H9 (cell line): Measurements from ENCODE around the gene MGRN1. TPM values are rescaled to one million over a fixed set of nuclear protein-coding genes. Genes with fewer than 3 reads are reported as not detected.

Experiments used
- DNase-seq: peaks from one replicate; pipeline ENCODE4 v3.0.0-alpha.2; 2017
- H2AFZ ChIP-seq: one replicate; pipeline ENCODE4 v1.6.1; 2013; ENCODE audit warnings: mild to moderate bottlenecking, low read length, control low read depth, moderate library complexity
- H2AK5ac ChIP-seq: 2 replicates; pipeline ENCODE4 v1.6.1; 2013; ENCODE audit warnings: low read length, control low read depth, mixed read lengths; ENCODE audit not compliant: insufficient read length
- H2BK120ac ChIP-seq: one replicate; pipeline ENCODE4 v1.6.1; 2013; ENCODE audit warnings: low read depth, mild to moderate bottlenecking, low read length, control low read depth, inconsistent platforms; ENCODE audit not compliant: poor library complexity, severe bottlenecking
- H2BK12ac ChIP-seq: 2 replicates; pipeline ENCODE4 v1.6.1; 2013; ENCODE audit warnings: low read length, control low read depth, mixed read lengths, low read depth; ENCODE audit not compliant: insufficient read length
- H2BK15ac ChIP-seq: 2 replicates; pipeline ENCODE4 v1.6.1; 2013; ENCODE audit warnings: low read depth, low read length, control low read depth
- H2BK20ac ChIP-seq: one replicate; pipeline ENCODE4 v1.6.1; 2013; ENCODE audit warnings: low read depth, mild to moderate bottlenecking, low read length, control low read depth, inconsistent platforms; ENCODE audit not compliant: poor library complexity, severe bottlenecking
- H2BK5ac ChIP-seq: 2 replicates; pipeline ENCODE4 v1.6.1; 2013; ENCODE audit warnings: low read length, control low read depth, mixed read lengths; ENCODE audit not compliant: insufficient read length
- H3K14ac ChIP-seq: 2 replicates; pipeline ENCODE4 v1.6.1; 2013; ENCODE audit warnings: low read length, control low read depth; ENCODE audit not compliant: insufficient read depth
- H3K18ac ChIP-seq: 2 replicates; pipeline ENCODE4 v1.6.1; 2013; ENCODE audit warnings: low read depth, mild to moderate bottlenecking, mixed read lengths, low read length, control low read depth; ENCODE audit not compliant: insufficient read length
- H3K23ac ChIP-seq: 2 replicates; pipeline ENCODE4 v1.6.1; 2013; ENCODE audit warnings: low read length, control low read depth, mixed read lengths, low read depth; ENCODE audit not compliant: insufficient read length
- H3K23me2 ChIP-seq: 2 replicates; pipeline ENCODE4 v1.6.1; 2013; ENCODE audit warnings: low read depth, mild to moderate bottlenecking, mixed read lengths, low read length, control low read depth; ENCODE audit not compliant: insufficient read length, poor library complexity, severe bottlenecking
- H3K27ac ChIP-seq: 2 replicates; pipeline ENCODE4 v1.5.1; 2013; ENCODE audit warnings: low read length, control low read depth, mixed read lengths, low read depth; ENCODE audit not compliant: insufficient read length
- H3K27me3 ChIP-seq: 2 replicates; pipeline ENCODE4 v1.6.1; 2013; ENCODE audit warnings: low read length, control low read depth, inconsistent platforms; ENCODE audit not compliant: insufficient read depth
- H3K4ac ChIP-seq: 2 replicates; pipeline ENCODE4 v1.6.1; 2013; ENCODE audit warnings: low read depth, mild to moderate bottlenecking, control low read depth, inconsistent platforms, low read length, moderate library complexity
- H3K4me1 ChIP-seq: 2 replicates; pipeline ENCODE4 v1.6.1; 2013; ENCODE audit warnings: low read length, control low read depth, inconsistent platforms; ENCODE audit not compliant: insufficient read depth
- H3K4me2 ChIP-seq: 2 replicates; pipeline ENCODE4 v1.6.1; 2013; ENCODE audit warnings: low read length, control low read depth, mixed read lengths; ENCODE audit not compliant: insufficient read length, insufficient read depth
- H3K56ac ChIP-seq: 2 replicates; pipeline ENCODE4 v1.6.1; 2013; ENCODE audit warnings: low read depth, mild to moderate bottlenecking, mixed read lengths, low read length, control low read depth; ENCODE audit not compliant: insufficient read length
- H3K79me1 ChIP-seq: 2 replicates; pipeline ENCODE4 v1.6.1; 2013; ENCODE audit warnings: low read depth, mild to moderate bottlenecking, moderate library complexity, low read length, control low read depth, inconsistent platforms; ENCODE audit not compliant: insufficient read depth, poor library complexity, severe bottlenecking
- H3K79me2 ChIP-seq: 2 replicates; pipeline ENCODE4 v1.6.1; 2013; ENCODE audit warnings: low read length, control low read depth, inconsistent platforms; ENCODE audit not compliant: insufficient read depth
- H3K9ac ChIP-seq: 2 replicates; pipeline ENCODE4 v1.6.1; 2013; ENCODE audit warnings: low read length, control low read depth, mixed read lengths; ENCODE audit not compliant: insufficient read length; ENCODE audit errors: extremely low read depth
- H3K9me3 ChIP-seq: one replicate; pipeline ENCODE4 v1.6.1; 2013; ENCODE audit warnings: low read depth, low read length, inconsistent platforms; ENCODE audit not compliant: control insufficient read depth
- H3T11ph ChIP-seq: one replicate; pipeline ENCODE4 v1.6.1; 2013; ENCODE audit warnings: mild to moderate bottlenecking, low read length, control low read depth, inconsistent platforms
- H4K20me1 ChIP-seq: one replicate; pipeline ENCODE4 v1.6.1; 2013; ENCODE audit not compliant: control insufficient read depth, insufficient read length, insufficient read depth
- H4K5ac ChIP-seq: 2 replicates; pipeline ENCODE4 v1.6.1; 2013; ENCODE audit warnings: low read depth, mild to moderate bottlenecking, mixed read lengths, low read length, control low read depth; ENCODE audit not compliant: insufficient read length
- H4K8ac ChIP-seq: replicated peaks from 2 replicates; pipeline ENCODE4 v1.6.1; 2013; ENCODE audit warnings: low read length, control low read depth, mixed read lengths, low read depth; ENCODE audit not compliant: insufficient read length
- H4K91ac ChIP-seq: 2 replicates; pipeline ENCODE4 v1.6.1; 2013; ENCODE audit warnings: low read depth, mild to moderate bottlenecking, moderate library complexity, mixed read lengths, low read length, control low read depth; ENCODE audit not compliant: insufficient read length
- H3K27ac Mint-ChIP-seq, 3 experiments: 2 replicates in 2 of 3; 3 replicates in 1 of 3; pipeline ENCODE4 v1.8.0; 2020 to 2021; ENCODE audit warnings: mixed read lengths in 3 of 3, mild to moderate bottlenecking in 1 of 3, moderate library complexity in 1 of 3
- H3K27me3 Mint-ChIP-seq: 2 replicates; pipeline ENCODE4 v1.8.0; 2021; ENCODE audit warnings: low read depth, mild to moderate bottlenecking, moderate library complexity, mixed read lengths
- H3K36me3 Mint-ChIP-seq, 3 experiments: 2 replicates in 2 of 3; 3 replicates in 1 of 3; pipeline ENCODE4 v1.8.0; 2020 to 2021; ENCODE audit warnings: low read depth in 3 of 3, mixed read lengths in 3 of 3; ENCODE audit not compliant: insufficient read depth in 1 of 3
- H3K4me1 Mint-ChIP-seq, 2 experiments: 2 replicates each; pipeline ENCODE4 v1.8.0; 2020; ENCODE audit warnings: mixed read lengths in 2 of 2
- H3K4me3 Mint-ChIP-seq, 2 experiments: 2 replicates in 1 of 2; 3 replicates in 1 of 2; pipeline ENCODE4 v1.8.0; 2020 to 2021; ENCODE audit warnings: mild to moderate bottlenecking in 2 of 2, mixed read lengths in 2 of 2, moderate library complexity in 1 of 2
- H3K9me3 Mint-ChIP-seq, 2 experiments: 2 replicates in 1 of 2; 3 replicates in 1 of 2; pipeline ENCODE4 v1.8.0; 2020; ENCODE audit warnings: mild to moderate bottlenecking in 2 of 2, mixed read lengths in 2 of 2, moderate library complexity in 1 of 2
- CTCF ChIP-seq: fragments of 200-600 bp; sonication (generic); conservative IDR thresholded peaks from 3 replicates; pipeline ENCODE4 v1.8.0; 2021; ENCODE audit warnings: antibody characterized with exemption, mild to moderate bottlenecking
- WGBS: extraction: QIAGEN DNeasy Blood & Tissue Kit; methylation state at CpG from one replicate; pipeline ENCODE4 v1.1.7; 2013; ENCODE audit warnings: missing lambda C conversion rate, low lambda C conversion rate, mixed read lengths; ENCODE audit not compliant: insufficient read length; ENCODE audit errors: extremely low coverage; 5-methylcytosine and 5-hydroxymethylcytosine counted together
- total RNA-seq: library from RNA; stranded (reverse); gene quantifications from 2 replicates; pipeline ENCODE4 v1.2.1, GENCODE V29; 2021

Gene MGRN1
- total RNA-seq, 1 experiment from 2014 or later, result 91.6 TPM

GRCh38 chr16:4663465-4663776 lies 38.8 kb downstream of the MGRN1 start:
- TF ChIP-seq CTCF, result no peak
- Histone ChIP-seq H2AFZ (no peak overlapping the region), H4K5ac (no peak overlapping the region), H3K23me2 (no peaks in the 10 kb centered on the region), H4K8ac (no peak overlapping the region), H3K56ac (no peak overlapping the region), H3K4me2 (no peak overlapping the region), H4K91ac (no peak overlapping the region), H2BK20ac (no peak overlapping the region), H2BK120ac (no peak overlapping the region), H3K27me3 (no peaks in the 10 kb centered on the region), H3K4me1 (no peaks in the 10 kb centered on the region), H3T11ph (no peak overlapping the region), H3K4ac (no peak overlapping the region), H3K14ac (no peak overlapping the region), H2BK12ac (no peak overlapping the region), H3K9ac (no peak overlapping the region), H3K79me1 (no peaks in the 10 kb centered on the region), H4K20me1 (no peaks in the 10 kb centered on the region), H2BK5ac (no peak overlapping the region), H3K27ac (no peak overlapping the region), H3K9me3 (no peaks in the 10 kb centered on the region), H3K79me2 (no peaks in the 10 kb centered on the region), H3K23ac (no peak overlapping the region), H3K18ac (no peak overlapping the region), H2AK5ac (no peak overlapping the region), H2BK15ac (no peak overlapping the region)
- Mint-ChIP-seq H3K27ac (peak overlapping the region; percentile 18 to 75 (median 38); a peak in 3 of 7 replicates), H3K9me3 (no peaks in the 10 kb centered on the region), H3K36me3 (peaks cover 11 to 53% (median 23%) of the 10 kb centered on the region in 3 experiments; a peak in 6 of 7 replicates), H3K27me3 (no peaks in the 10 kb centered on the region; the same call in 1 of the 2 replicates), H3K4me1 (peaks cover 0 to 8% of the 10 kb centered on the region in 2 experiments; a peak in 2 of 4 replicates), H3K4me3 (no peak overlapping the region)
- no peak for DNase-seq
- no CpG with 5 or more reads among the region's 5 CpGs for WGBS
